Measurements from ENCODE around the gene FAM13C.

DNA sequence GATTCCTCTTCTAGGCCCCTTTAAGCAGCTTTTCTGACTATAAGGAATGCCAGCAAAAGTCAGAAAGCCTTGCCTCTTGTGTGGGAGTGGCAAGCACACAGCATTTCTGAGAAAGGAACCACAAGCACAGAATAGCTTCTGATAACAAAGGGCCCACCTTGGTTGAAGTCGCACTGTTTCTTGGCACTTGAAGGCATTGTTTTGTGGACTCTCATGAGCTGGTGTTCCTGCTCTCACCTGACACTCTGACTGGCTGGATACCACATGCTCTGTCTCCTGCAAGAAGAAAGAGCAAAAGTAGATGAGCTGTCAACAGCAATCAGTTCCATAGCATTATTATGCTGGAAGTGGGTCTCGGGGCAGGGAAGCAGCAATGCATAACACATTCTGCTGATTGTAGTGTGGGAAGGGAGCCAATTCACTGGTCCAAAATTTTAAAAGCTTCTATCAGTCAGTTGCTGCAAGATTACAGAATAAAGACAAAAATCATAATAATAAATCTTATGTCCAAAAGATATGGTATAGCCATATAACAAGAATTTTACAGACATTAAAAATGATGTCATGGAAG lies 38.4 kb downstream of the FAM13C start:
- TF ChIP-seq POLR2A (IDR thresholded peaks at IDR 0.05; ENCODE audit: low read depth, low read length): no peak
- TF ChIP-seq SPI1 (IDR thresholded peaks at IDR 0.05; ENCODE audit: low read depth, low read length): no peak
- TF ChIP-seq POLR2AphosphoS5 (IDR thresholded peaks at IDR 0.05; ENCODE audit: low read depth, low read length): no peak
- TF ChIP-seq TAF1 (IDR thresholded peaks at IDR 0.05; ENCODE audit: low read depth, low read length): no peak
- no peak for TF ChIP-seq PAX5 (IDR thresholded peaks at IDR 0.05; ENCODE audit: insufficient read depth, low read length, severe bottlenecking)

Data from GM12891 (cell line).